AML-193 (cell line): ENCODE data around the gene PLCXD1.
"Not testable (repeated sequence)": the region's sequence is repeated elsewhere in the genome, so short reads cannot be mapped to it uniquely, and the experiment has no call there.

ENCODE experiments used
- DNase-seq, 2 experiments: peaks; one replicate each; lab custom pipeline; 2025; lab: John Stamatoyannopoulos, UW

The PLCXD1 gene

DNA sequence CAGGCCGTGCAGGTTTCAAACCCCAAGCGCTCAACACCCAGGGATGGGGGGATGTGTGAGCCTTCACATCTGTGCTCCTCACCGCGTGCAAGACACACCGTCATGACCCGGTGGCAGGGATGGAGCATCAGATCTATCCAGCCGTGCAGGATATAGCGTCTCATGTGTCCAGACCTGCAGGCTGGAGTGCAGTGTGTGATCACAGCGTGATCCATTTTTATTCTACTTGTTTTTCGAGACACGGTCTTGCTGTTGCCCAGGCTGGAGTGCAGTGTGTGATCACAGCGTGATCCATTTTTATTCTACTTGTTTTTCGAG is 70.1 kb downstream of the PLCXD1 start:
- DNase-seq, result not testable (repeated sequence)

DNA sequence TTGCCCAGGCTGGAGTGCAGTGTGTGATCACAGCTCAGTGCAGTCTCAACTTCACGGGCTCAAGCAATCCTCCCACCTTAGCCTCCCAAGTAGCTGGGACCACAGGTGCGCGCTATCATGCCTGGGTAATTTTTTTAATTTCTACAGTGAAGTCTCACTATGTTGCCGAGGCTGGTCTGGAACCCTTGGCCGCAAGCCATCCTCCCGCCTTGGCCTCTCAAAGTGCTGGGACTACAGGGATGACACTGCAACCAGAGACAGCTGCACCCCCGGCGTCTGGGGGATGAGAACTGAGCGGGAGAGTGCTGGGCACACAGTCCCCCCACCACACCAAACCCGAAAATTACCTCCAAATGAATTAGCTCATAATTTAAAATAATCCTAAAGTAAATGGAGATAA is 70.6 kb downstream of the PLCXD1 start:
- no peak for DNase-seq

DNA sequence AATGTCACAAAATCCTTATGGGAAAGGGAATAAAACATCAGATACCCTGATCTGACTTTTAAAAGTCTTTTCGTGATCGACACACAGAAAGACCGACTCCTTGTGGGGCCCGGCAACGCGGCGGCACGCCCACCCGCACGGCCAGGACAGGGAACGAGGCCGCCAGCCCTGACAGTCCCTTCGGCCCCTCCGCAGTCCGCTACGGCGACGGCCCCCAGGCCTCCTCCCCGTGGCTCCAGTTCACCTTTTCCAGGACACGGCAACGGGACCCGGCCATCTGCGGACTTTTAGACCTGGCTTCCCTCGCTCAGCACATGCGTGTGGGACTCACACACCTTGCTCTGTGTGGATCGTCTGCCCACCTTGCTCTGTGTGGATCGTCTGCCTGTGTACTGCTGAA is 71.0 kb downstream of the PLCXD1 start:
- no peak for DNase-seq

DNA sequence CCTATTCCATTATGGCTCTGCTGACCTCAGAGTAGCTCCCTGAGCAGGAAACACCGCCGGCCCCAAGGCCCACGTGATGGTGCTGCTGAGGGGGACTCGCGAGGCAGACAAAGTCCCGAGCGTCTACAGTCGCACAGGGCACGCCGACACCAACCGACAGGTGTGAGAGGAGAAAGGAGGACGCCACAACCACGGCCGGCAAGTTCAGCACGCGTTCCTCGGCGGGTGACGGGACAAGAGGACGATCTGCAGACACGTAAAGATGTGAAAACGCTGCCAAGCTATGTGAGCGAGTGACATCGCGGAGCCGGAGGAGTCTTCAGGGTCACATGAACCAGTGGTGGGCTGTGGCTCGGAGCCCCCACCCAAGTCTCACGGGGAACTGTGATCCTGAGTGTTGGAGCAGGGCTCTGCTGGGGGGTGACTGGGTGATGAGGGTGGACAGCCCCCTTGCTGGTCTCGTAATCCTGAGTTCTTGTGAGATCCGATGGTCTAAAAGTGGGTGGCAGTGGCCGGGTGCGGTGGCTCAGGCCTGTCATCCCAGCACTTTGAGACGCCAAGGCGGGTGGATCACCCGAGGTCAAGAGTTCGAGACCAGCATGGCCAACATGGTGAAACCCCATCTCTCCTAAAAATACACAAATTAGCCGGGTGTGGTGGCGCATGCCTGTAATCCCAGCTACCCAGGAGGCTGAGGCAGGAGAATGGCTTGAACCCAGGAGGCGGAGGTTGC is 71.6 kb downstream of the PLCXD1 start:
- DNase-seq, result no peak
